Activated naive CD4-positive, alpha-beta T cell treated with anti-CD3 and anti-CD28 coated beads, Interleukin-2, amount 50 U/mL, for 72 hours (primary cell): ENCODE measurements around the gene DPEP2NB. TPM values are rescaled to one million over a fixed set of nuclear protein-coding genes. Genes with fewer than 3 reads are reported as not detected.
"Not testable (repeated sequence)": the region's sequence is repeated elsewhere in the genome, so short reads cannot be mapped to it uniquely, and the experiment has no call there.

Experiments used
- ATAC-seq, 2 donors: fragments of 150-1000 bp; cut with Tn5 transposase; 2 replicates each; pipeline ENCODE4 v1.10.0; 2021; ENCODE audit warnings: mild to moderate bottlenecking in 2 of 2, moderate library complexity in 2 of 2
- DNase-seq, 2 donors: peaks; one replicate each; pipeline ENCODE4 v3.0.0; 2021 to 2022; ENCODE audit warnings: low spot score in 2 of 2
- H3K27ac Mint-ChIP-seq, 2 donors: one replicate each; pipeline ENCODE4 v1.8.0; 2022; ENCODE audit warnings: mild to moderate bottlenecking in 2 of 2, mixed read lengths in 2 of 2
- H3K36me3 Mint-ChIP-seq, 2 donors: one replicate each; pipeline ENCODE4 v1.8.0; 2022; ENCODE audit warnings: mixed read lengths in 2 of 2
- H3K9me3 Mint-ChIP-seq, 2 donors: one replicate each; pipeline ENCODE4 v1.8.0; 2022; ENCODE audit warnings: mixed read lengths in 2 of 2
- total RNA-seq, 2 donors: library from RNA; stranded (reverse); gene quantifications; one replicate each; pipeline ENCODE4 v1.2.3, GENCODE V29; 2022

DPEP2NB gene
- total RNA-seq, 2 donors from 2014 or later, result not detected

DNA sequence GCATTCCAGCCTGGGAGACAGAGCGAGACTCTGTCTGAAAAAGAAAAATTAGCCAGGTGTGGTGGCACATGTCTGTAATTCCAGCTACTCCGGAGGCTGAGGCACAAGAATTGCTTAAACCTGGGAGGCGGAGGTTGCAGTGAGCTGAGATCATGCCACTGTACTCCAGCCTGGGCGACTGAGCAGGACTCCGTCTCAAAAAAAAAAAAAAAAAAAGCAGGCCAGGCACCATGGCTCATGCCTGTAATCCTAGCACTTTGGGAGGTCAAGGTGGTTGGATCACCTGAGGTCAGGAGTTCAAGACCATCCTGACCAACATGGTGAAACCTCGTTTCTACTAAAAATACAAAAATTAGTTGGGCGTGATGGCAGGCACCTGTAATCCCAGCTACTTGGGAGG, 43.4 kb downstream of the DPEP2NB start:
- not testable (repeated sequence) for H3K27ac Mint-ChIP-seq, H3K9me3 Mint-ChIP-seq, ATAC-seq, H3K36me3 Mint-ChIP-seq, DNase-seq

DNA sequence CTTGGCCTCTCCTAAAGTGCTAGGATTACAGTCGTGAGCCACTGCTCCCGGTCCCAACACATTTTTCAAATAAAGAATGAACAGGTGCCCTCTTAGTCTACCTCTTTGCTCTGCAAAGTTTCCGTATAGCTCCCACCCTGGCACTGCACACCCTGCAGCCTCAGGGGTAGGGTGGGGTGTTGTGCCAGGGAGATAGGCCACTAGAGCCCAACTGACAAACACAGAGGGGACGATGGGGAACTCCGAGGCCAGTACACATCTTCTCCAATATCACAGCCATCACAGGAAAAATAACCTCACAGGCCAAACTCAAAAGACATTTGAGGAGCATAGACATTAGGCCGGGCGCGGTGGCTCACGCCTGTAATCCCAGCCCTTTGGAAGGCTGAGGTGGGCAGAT, 44.6 kb downstream of the DPEP2NB start:
- H3K36me3 Mint-ChIP-seq, result peaks cover 9 to 12% of the 10 kb centered on the region in 2 donors
- H3K27ac Mint-ChIP-seq, result no peak overlapping the region
- ATAC-seq, result no peak

DNA sequence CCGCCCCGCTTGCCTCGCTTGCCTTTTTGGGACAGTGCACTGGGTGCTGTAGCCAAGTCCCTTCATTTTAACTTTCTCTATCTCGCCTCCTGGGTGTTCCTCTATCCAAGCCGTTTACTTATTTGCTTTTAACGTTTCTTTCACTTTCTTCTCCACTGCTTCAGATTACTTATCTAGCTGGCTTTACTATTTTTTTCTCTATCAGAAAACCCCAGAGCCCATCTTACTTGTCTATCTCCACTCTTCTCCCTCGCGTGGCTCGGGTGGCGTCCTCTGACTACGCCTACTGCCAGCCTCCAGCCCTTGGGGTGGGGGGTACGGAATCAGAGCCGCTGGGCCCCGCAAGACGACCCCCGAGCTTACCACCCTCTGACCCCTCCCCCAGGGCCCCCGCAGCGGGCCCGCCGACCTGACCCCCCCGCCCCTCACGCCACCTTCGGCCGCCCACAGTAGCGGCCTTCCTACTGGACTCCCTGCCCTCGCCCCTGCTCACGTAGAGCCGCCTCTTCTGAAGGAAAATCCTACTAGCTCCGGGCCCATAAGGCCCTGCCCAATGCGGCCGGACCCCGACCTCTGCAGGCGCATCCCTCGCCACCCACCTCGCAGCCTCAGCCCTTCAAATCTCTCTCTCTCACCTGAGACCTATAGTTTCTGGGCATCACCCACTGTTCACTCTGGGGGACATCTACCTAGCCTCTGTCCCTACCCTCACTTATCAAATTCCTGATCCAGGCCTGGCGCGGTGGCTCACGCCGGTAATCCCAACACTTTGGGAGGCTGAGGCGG, 46.3 kb downstream of the DPEP2NB start:
- Mint-ChIP-seq H3K27ac (peak overlapping the region; percentile 91 to 94), H3K9me3 (no peaks in the 10 kb centered on the region), H3K36me3 (peaks cover 9 to 12% of the 10 kb centered on the region in 2 donors)
- ATAC-seq (no peak), DNase-seq (no peak)

More for the DNA sequence above, 44.6 kb downstream of the DPEP2NB start:
- DNase-seq, result no peak
- no peaks in the 10 kb centered on the region for H3K9me3 Mint-ChIP-seq

DNA sequence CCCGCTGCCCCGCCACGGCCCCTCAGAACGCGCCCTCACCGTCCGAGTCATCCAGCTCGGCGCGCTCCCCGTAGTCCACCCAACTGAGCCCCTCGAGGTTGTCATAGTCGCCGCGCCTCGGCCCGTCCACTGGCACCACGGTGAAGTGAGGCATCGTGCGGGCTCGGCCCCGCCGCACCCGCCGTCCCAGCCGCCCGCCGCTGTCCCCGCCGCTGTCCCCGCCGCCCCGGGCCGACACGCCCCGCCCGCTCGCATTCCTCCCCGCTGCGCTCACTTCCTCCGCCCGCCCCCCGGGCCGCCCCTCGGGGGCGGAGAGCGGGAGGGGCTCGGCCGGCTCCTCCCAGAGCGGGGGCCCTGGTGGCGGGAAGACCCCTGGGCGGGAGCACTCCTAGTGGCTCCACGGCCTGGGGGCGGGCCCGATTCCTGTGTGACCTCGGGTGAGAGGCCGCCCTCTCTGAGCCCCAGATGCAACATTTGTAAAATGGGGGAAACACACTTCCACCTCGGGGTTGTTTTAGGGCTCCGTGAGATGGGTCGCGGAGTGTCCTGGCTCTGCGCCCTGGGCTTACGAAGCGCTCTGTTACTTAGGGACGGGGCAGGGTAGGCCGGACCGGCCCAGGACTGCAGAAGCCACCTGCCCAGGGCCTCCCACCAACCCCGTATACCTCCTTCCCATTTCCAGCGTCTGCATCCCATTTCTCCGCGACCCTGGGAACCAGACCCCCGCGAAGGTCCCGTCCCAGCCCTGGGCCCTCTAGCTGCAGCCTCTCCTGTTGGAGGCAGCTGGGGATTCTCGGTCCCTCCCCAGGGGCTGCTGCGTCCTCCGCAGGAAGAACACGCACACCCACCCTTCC, 47.1 kb downstream of the DPEP2NB start, which contains the start of gene SLC12A4:
Gene SLC12A4, minus strand, starts transcription at position 238 of the 854 bp plus-strand sequence. Its CDS starts 84 bp downstream, at position 154.
- Mint-ChIP-seq H3K36me3 (peaks cover 9 to 12% of the 10 kb centered on the region in 2 donors), H3K9me3 (no peaks in the 10 kb centered on the region), H3K27ac (peak within 1 kb of the TSS; percentile 91 to 99)
- peak; percentile 90 to 98 for DNase-seq
- peak; percentile 85 to 96 for ATAC-seq

DNA sequence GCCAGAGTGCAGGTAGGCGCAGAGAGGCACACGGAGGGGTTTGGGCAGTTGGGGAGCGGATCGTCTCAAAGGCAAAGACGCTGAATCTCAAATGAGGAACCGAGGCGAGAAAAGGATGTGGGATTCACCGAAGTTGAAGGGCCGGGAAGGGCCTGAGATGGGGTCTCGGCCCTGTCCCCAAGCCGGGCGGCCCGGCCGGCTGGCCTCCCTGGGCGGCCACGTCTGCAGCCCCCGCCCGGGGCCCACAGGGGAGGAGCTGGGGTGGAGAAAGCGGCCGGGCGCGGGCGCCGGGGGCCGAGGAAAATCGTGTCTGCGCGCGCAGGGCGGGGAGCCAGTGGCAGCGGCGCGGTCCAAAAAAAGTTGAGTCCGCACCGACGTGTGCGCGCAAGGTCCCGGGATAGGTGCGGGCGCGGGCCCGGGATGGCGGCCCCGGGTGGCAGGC, 47.7 kb downstream of the DPEP2NB start:
- Mint-ChIP-seq H3K36me3 (peaks cover 9 to 13% of the 10 kb centered on the region in 2 donors), H3K9me3 (no peaks in the 10 kb centered on the region), H3K27ac (peak overlapping the region; percentile 86 to 99)
- DNase-seq (peak in 1 of 2 donors; percentile 42), ATAC-seq (peak; percentile 23 to 24)

DNA sequence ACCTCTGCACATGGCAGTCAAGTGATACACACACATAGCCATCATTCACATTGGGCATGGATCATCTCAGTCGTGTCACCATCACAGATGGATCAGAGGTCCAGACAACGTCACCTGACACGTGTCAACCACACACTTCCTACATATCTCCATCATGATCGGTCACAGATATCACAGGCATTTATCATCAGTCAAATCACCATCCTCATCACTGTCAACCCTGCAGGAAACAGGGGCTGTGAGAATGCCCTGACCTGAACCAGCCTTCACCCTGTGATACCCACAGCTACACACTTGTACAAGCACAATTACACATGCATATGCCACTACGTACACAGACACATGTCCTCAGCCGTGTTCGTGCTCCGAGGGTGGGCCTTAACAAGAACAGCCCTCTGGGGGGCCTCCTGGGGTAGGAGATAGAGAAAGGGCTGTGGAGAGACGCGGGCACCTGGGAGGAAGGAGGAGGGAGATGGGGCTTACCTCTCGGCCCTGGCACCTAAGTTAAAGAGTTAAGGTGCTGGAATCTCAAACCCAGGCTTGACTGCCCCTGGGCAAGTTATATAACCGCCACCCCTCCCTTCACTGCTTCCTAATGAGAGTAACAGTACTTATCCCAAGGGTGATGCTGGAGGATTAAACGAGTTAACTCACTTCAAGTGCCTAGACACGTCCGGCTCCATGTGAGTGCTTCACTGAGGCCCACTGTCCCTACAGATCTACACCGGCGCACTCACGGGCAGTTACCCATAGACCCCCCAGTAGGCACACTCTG, 48.3 kb downstream of the DPEP2NB start:
- DNase-seq (peak in 1 of 2 donors; percentile 27), ATAC-seq (peak in 1 of 2 donors; percentile 52)
- Mint-ChIP-seq H3K9me3 (no peaks in the 10 kb centered on the region), H3K36me3 (peaks cover 14 to 17% of the 10 kb centered on the region in 2 donors), H3K27ac (peak overlapping the region; percentile 86 to 99)

DNA sequence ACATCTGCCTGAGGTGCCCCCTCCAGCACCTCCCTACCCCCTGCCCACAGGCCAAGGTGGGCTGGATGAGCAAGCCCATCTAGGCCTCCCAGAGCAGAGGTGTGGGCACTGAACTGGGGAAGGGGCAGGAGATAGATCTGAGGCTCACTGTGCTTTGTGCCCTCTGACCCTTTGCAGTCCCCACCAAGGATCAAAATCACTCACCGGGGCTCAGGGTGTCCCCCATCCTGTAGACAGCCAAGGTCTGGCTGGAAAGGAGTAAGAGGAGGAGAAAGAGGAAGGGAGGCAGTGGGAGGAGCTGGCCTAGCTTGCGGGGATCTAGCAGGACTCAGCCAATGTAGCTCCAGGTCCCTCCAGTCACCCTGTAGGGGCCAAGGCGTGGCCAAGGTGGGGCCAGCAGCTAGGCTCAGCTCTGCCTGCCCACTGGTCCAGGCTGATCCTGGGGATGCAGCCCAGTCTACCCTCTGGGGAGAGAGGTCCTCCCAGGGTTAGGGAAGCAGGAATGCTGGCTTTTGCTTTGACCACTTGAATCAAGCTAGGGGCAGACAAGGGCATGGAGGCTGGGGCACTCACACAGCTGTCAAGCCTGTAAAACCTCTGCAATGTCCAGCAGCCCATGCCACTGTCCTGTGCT, 49.0 kb downstream of the DPEP2NB start:
- peaks cover 17 to 18% of the 10 kb centered on the region in 2 donors for H3K36me3 Mint-ChIP-seq
- H3K9me3 Mint-ChIP-seq, result no peaks in the 10 kb centered on the region
- no peak for ATAC-seq
- no peak for DNase-seq
- peak overlapping the region in 1 of 2 donors; percentile 86 for H3K27ac Mint-ChIP-seq

DNA sequence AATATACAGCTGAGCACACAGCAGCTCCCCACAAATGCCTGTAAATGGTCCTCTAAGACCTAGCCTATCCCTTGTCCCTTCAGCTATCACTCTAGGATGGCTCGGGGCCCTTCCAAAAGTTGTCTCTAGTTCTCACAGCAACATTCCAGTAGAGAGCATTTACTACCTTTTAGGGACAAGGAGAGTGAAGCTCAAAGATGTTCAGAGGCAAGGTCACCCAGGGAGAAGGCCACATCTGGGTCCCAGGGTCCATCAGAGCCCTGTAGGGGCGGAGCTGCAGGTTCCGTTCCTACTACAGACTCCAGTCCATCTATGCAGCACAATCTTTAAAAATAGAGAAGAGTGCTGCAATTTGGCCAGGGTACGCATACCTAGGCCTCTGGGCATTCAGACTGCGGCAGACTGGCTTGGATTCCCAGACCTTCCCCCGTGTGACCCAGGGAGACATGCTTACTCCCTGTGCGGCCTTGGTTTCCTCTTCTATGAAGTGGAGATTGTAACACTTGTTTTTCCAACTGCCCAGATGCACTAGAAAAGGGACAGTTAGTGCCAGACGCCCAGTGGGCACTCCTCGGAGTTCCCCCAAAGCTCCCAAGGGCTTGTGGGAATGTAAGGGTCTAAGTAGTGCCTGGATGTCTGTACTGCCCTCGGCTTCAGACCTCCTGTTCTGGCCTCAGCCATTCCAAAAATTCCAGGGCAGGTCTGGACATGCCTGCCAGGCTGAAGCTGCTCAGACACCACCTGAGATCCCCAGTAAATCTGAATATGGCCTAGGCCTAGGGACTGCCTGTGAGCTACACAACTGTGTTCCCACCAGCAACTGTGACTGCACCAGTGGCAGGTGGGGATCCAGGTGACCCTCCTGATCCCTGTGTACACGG, 49.8 kb downstream of the DPEP2NB start:
- DNase-seq (no peak), ATAC-seq (no peak)
- Mint-ChIP-seq H3K27ac (peak overlapping the region in 1 of 2 donors; percentile 86), H3K9me3 (no peaks in the 10 kb centered on the region), H3K36me3 (peaks cover 17 to 18% of the 10 kb centered on the region in 2 donors)

DNA sequence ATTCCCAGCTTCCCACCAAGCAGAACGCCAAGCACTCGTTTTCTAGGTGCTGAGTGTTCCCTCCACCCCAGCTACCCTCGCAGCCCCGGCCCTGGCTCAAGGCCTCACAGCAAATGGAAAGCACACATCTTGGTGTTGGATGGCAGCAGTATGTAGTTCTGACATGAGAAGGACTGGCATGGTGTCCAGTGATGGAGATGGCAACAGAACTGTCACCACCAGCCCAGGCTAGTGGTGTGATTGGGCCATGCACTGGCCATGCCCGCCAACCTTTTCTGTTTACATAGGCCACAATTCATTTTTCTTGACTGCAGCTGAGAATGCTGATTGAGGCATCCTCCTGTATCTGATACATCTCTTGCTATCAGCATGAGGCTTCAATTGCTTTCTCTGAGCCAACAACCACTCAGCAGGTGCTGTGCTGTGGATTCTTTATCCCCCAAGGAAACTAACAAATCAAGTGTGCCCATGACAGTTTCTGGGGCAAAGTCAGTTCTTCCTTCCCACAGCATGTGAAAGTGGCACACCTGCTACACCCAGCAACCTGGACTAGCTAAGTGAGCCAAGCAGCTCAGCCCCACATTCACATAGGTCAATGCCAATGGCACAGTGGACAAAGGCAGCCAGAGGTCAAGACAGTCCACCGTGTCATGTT, 51.1 kb downstream of the DPEP2NB start:
- Mint-ChIP-seq H3K9me3 (no peaks in the 10 kb centered on the region), H3K36me3 (peaks cover 18 to 22% of the 10 kb centered on the region in 2 donors), H3K27ac (no peak overlapping the region)
- DNase-seq (no peak), ATAC-seq (no peak)

DNA sequence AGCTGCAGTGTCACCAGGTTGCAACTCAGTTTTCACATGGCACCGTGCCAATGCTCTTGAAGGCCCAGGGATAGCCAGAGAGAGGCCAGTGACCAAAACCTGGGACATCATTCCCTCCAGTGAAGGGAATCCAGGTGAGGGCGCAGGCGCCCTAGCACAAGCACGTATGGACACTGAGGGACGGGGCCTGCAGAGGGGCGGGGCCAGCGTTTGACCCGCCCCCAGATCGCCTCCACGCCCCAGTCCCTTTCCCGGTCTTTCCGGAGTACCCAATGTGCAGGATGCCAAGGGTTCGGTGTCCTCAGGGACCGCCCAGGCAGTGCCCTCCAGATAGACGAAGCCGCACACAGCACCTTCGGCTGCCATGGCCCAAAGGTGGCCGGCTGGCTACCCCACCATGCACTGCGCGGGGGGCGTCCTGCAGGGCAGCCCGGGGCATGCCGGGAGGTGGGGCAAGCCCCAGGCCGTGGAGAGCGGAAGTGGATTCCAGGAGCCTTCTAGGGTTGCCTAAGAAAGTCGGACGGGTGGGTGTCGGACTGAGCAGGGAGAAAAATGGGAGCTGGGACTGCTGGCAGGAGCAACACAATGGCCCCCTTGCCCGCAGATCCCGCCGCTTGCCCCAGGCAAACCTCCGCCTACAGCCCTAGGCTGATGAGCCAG, 51.9 kb downstream of the DPEP2NB start:
- ATAC-seq (no peak), DNase-seq (no peak)
- Mint-ChIP-seq H3K36me3 (peaks cover 18 to 22% of the 10 kb centered on the region in 2 donors), H3K9me3 (no peaks in the 10 kb centered on the region), H3K27ac (no peak overlapping the region)

Other genes starting within 250 kb of the DPEP2NB start
- gene RANBP10, start 209.4 kb downstream of the DPEP2NB start, total RNA-seq, result 10 to 100 TPM; 18.3 to 21.2 TPM
- gene TSNAXIP1, start 209.0 kb downstream of the DPEP2NB start, total RNA-seq, result under 1 TPM in 1 of 2 donors, not detected in 1; 0.35 TPM
- gene THAP11, start 173.6 kb downstream of the DPEP2NB start, total RNA-seq, result 10 to 100 TPM; 26.9 to 43.2 TPM
- gene NUTF2, start 169.0 kb downstream of the DPEP2NB start, total RNA-seq, result 100 to 1,000 TPM; 111 to 160 TPM
- 10 to 100 TPM; 49.5 to 86.4 TPM for gene CENPT, start 168.2 kb downstream of the DPEP2NB start, total RNA-seq
- gene EDC4, start 142.9 kb downstream of the DPEP2NB start, total RNA-seq, result 100 to 1,000 TPM; 108 to 117 TPM
- gene NRN1L, start 131.0 kb downstream of the DPEP2NB start, total RNA-seq, result under 1 TPM in 1 of 2 donors, not detected in 1; 0.78 TPM
- gene PSKH1, start 122.7 kb downstream of the DPEP2NB start, total RNA-seq, result 10 to 100 TPM in 1 of 2 donors, 1 to 10 TPM in 1; 3.5 to 11.6 TPM
- 1 to 10 TPM; 1.8 to 3.8 TPM for gene CTRL, start 84.0 kb downstream of the DPEP2NB start, total RNA-seq
- 100 to 1,000 TPM; 156 to 215 TPM for gene PSMB10, start 79.1 kb downstream of the DPEP2NB start, total RNA-seq
- 10 to 100 TPM; 15.7 to 32.5 TPM for gene LCAT, start 71.8 kb downstream of the DPEP2NB start, total RNA-seq
- 10 to 100 TPM; 37.2 to 64.0 TPM for gene SLC12A4, start 47.3 kb downstream of the DPEP2NB start, total RNA-seq
- under 1 TPM; 0.19 to 0.23 TPM for gene DPEP3, start 35.4 kb downstream of the DPEP2NB start, total RNA-seq
- gene DPEP2, start 16.4 kb downstream of the DPEP2NB start, total RNA-seq, result 1 to 10 TPM; 2.5 to 6.3 TPM
- gene DDX28, start 7.3 kb upstream of the DPEP2NB start, total RNA-seq, result 10 to 100 TPM in 1 of 2 donors, 1 to 10 TPM in 1; 7.7 to 15.6 TPM
- 10 to 100 TPM; 21.2 to 35.5 TPM for gene DUS2, start 7.4 kb upstream of the DPEP2NB start, total RNA-seq
- gene NFATC3, start 69.5 kb upstream of the DPEP2NB start, total RNA-seq, result 10 to 100 TPM; 64.2 to 90.1 TPM
- under 1 TPM; 0.43 to 0.48 TPM for gene ESRP2, start 220.2 kb upstream of the DPEP2NB start, total RNA-seq
- 1 to 10 TPM; 9.7 to 9.8 TPM for gene PLA2G15, start 229.5 kb upstream of the DPEP2NB start, total RNA-seq
- gene SLC7A6, start 248.6 kb upstream of the DPEP2NB start, total RNA-seq, result 10 to 100 TPM; 69.0 to 97.7 TPM